ENCODE measurements around the gene MAST2.
"Not testable (repeated sequence)": the region's sequence is repeated elsewhere in the genome, so short reads cannot be mapped to it uniquely, and the experiment has no call there.

The MAST2 gene

DNA sequence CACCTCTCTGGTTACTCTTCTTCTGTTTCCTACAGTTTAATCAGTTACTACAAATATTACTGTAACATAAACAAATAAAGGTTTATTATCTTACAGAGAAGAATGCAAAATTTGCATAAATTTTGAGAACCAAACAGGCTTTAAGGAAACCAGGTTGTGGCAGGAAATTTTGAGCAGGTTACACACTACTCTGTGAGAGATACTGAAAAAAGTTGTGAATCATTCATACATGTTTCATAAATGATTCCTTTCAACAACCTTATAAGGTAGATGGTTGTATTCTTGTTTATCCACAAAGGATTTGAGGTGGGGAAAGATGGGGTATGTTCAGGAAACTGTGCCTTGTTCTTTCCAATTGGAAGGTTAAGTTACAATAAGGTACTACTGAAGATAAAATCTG, 58.6 kb downstream of the MAST2 start:
- DNase-seq: no peak

DNA sequence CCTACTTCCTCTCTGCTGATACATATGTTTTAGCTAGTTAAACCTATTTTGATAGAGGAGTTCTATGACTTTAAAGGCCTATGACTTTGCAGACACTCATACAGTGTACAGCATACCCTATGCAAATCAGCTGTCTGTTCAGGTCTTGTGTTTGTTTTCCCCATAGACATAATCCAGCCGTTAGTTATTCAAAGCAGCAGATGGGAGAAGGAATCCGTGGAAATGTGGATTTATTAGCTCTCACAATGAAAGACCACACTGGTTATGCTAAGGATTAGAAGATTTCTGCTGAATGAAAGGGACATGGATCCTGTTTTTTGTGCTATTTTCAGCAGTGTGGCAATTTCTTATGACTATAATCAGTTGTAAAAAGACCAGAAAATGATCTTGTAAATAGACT, 59.8 kb downstream of the MAST2 start:
- DNase-seq: peak; percentile 71

DNA sequence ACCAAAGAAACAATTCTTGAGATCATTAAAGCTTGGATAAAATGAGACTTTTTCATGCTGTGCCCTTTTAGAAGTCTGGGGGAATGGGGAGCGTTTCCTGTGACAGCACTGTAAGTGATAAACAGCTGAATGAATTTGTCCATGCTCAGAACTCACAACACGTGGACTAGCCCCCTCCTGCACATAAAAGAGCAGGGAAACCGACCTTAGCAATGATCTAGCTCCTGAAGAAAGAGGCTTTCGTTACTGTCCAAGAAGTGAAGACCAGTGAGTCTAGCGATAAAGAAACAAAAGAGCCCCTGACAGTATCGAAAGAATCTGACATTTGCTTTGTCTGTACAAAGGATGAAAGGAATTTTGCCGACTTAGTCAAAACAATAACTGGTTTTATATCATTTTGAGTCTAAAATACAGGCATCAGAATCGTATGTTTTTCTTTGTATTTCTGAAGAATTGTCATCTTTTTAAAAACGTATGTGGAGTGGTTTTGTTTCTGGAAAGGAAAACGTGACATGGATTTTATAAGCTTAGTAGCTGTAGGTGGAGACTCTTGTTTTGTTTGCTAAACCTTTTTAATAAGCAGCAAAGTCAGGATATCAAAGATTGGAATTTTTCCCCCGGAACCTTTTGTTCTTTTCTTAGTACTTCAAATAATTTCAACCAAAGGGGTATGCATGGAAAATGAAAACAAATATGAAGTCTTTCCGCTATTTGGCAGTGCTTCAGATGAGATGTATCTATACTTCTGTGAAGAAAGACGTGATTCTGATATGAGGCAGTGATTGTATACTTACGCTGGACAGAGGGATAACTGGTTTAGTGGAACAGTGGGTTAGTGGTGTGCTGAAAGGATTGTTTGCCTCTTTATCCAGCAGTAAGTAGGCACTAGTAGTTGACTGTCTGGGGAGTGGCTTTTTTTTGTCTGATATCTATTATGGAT, 61.0 kb downstream of the MAST2 start:
- DNase-seq: no peak

DNA sequence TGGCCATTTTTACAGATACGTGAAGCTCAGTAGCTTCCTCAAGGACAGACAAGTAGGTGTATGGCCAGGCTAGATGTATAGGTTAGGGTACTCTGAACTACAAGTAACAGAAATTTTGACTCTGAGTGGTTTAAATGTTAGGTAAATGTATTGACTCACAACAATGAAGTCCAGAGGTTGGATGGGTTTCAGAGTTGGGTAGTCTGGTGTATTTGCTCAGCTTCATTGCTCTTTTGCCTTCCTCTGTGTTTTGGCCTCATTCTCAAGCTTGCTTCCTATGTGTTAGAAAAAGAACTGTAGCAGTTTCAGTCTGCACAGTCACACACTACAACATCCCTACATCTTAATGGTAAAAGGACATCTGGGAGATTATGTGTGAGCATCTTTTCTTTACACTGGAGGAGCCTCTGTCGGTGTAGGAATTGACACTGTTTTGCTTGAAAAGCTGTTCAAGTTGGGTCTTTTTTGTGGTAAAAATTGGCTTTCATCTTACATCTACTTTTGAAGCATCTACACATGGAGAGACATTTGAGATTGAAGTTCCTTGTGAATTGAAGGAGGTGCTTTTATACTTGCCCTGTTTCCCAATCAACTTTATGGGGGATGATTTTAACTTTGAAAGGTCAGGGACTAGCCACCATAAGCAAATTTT, 64.4 kb downstream of the MAST2 start:
- DNase-seq: no peak

DNA sequence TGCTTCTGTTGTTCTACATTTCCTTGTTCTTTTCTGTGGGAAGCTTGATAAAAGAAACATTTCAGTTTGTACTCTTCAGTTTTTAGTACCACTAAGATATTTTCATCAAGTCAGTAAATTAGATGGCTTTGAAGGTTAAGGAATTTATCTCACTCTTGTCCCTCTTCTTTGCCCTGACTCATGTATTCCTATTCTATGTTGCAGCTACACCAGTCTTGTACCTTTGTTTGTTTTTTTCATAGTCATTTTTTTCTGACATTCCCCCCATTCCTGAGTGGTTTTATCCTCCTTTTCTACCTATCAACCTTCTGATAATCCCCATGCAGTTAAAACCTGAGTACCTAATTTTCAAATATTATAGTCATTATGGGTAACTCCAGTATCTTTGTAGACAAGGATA, 65.4 kb downstream of the MAST2 start:
- DNase-seq: no peak

DNA sequence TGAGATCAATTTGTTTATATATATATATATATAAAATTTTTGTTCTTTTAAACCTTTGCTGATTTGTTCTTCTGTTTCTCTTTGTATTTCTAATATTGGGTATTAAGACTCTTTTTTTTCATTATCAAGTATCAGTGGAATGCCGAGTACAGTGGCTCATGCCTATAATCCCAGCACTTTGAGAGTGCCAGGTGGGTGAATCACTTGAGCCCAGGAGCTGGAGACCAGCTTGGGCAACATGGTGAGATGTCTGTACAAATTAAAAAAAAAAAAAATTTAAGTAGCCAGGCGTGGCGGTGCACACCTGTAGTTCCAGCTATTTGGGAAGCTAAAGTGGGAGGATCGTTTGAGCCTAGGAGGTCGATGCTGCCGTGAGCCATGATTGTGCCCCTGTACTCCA, 67.1 kb downstream of the MAST2 start:
- DNase-seq: no peak

DNA sequence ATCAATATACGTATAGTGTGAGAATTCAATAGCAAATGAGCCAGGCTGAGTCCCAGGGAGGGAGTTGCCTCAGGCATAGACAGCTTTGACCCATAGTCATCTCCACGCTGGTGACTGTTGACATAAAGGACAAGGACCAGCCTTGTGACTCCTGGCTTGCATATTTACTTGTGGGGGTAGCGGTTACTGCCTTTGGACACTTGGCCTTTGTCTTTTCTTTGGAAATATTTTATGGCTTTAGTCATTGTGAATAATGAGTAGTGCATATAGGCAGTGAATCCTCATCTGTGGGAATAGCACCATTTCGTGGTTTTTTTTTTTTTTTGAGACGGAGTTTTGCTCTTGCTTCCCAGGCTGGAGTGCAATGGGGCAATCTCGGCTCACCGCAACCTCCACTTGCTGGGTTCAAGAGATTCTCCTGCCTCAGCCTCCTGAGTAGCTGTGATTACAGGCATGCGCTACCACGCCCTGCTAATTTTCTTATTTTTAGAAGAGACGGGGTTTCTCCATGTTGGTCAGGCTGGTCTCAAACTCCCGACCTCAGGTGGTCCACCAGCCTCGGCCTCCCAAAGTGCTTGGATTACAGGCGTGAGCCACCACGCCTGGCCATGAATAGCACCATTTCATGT, 68.9 kb downstream of the MAST2 start:
- DNase-seq: not testable (repeated sequence)

DNA sequence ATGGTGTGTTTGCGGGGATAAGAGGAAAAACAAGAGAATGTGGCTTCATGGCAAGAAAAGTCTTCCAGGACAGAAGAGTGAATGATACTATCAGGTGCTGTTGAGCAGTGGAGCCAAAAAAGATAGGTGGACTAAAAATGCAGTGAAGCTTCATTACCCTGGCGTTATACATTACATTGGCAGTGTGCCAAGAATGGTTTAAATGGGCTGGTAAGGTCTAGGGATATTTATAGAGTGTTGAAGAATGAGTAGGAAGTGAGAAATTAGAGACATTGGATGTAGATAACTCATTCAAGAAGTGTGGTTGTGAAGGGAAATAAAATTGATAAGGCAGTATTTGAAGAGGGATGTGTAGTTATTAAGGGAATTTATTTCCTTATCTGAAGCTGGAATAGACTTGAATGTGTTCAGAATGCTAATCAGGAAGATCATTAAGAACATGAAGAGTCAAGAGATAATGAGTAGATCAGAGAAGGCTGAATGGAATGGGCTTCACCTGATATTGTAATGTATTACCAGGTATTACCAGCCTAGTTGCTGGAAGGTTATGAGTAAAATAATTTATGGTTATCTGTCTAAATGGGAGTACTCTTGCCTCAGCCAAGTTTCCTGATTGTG, 72.7 kb downstream of the MAST2 start:
- peak; percentile 41 for DNase-seq

DNA sequence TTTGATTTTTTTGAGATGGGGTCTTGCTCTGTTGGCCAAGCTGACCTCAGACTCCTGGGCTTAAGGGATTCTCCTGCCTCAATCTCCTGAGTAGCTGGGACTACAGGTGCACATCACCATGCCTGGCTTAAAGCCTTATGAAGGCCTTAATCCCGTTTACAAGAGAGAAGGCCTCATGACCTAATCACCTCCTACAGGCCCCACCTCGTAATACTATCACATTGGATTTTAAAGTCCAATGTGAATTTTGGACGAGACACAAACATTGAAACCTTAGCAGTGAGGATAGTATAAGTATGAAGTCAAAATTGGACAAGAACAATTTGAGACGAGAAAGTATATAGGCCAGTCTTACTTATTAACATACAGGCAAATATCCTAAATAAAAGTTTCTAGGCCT, 73.9 kb downstream of the MAST2 start:
- no peak for DNase-seq

DNA sequence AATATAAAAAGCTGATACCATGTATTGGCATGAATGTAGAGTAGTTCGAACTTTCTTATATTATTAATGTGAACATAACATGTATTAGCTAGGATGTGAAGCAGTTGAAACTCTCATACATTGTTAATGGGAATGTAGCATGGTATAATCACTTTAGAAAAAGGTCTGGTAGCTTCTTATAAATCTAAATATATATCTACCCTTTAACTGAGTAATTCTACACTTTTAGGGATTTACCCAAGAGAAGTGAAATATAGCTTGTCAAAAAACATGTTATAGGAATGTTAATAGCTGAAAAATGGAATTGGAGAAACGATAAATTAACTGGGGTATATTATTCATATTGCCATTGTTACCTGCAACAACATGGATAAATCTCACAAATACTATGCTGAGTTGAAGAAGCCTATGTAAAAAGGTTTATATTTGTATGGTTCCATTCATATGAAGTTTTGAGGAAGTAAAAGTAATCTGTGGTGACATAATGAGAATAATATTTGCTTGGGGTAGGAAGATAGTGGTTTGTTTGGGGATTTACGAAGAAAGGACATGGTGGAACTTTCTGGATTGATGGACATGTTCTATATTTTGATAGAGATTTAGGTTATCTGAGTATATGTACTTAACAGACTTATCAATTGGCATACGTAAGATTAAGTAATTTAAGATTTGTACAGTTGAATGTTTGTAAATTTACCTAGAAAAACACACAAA, 76.6 kb downstream of the MAST2 start:
- DNase-seq: no peak

DNA sequence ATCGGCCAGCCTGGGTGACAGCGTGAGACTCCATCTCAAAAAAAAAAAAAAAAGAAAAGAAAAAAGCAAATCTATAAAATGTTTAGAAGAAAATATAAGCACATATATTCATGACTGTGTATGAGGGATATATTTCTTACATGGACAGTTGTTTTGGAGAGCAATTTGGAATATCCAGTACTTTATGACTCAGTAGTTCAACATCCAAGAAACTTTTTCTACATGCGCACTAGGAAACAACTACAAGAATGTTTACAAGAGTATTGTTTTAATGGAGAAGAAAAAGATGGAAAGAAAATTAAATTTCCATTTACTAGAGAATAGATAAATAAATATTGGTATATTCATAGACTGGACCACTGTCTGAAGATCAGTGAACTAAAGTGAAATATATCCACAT, 77.5 kb downstream of the MAST2 start:
- DNase-seq: no peak

DNA sequence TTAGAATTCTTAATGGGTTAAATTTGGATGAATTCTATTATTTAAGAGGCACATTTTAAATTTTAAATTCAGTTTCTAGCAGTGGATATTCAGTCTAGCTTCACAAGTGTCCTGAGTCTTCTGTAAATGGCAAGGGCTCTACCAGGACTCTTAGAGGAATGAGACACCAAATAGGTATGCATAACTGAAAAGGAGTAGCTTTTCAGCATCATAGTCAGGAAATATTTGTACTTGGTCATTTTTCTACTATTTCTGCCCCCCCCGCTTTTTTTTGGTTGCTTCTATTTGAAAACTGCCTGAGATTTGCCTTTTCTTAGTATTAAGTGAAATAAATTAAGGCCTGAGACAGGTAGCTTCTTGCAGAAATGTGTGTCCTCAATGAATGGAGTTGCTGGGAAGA, 80.2 kb downstream of the MAST2 start:
- DNase-seq: no peak

DNA sequence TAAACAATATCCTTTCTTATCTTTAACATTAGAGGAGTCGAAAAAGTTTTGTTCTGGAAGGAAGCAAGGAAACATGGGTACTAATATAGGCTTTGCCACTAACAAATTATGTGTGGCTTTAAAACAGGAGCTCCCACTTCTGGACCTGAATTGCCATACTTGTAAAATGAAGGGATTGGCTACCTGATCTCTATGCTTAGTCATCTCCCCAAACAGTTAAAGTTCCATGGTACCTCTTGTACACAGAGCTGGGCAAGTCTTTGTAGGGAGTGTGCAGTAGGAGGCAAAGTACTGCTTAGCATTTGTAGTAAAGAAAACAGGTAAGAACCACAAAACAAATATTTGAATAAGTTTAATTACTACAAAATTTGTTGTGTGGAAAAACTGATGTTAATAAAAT, 81.3 kb downstream of the MAST2 start:
- no peak for DNase-seq

DNA sequence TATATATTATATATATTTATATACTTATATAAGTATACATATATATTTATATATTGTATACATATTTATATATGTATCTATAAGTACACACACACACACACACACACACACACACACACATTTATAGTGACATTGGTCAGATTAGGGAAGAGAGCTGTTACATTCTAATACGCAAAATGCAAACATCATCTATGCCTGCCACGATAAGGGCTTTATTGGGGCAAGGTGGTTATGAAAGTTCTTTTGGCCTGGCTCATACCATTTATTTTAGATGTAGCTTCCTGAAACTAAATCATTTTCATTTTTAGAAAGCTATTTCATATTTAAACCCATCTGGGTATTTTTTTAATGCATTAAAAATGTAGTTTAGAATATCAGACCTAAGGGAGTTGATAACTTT, 82.8 kb downstream of the MAST2 start:
- DNase-seq: no peak

DNA sequence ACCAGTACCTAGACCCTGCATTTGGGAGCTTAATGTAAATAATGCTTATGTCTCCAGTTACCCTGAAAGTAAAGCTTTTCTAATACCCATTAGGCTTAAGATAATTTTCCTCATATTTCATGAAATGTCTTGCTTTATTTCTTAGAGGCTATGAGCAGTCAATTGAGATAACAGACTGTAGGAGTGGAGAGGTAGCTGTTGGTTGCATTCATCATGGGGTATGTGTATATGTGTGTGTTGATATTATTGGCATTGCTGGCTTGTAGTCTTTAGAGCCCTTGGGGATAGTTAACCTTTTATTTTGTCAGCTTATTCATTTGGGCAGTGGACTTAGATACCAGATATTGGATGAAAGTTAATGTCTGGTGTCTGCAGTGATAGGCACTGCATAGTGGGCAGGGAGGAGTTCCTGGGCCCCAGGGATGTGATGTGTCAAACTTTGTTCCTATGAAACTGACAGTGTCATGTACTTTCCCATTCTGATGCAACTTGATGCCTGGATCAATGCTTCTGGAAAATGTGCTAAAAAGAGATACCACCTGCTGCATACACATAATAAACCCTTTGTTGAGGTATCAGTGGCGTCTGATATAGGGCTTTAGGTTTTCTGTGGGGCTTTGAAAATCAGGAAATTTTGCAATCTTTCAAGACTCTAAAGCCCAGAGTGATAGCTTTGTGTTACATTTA, 83.9 kb downstream of the MAST2 start:
- DNase-seq: no peak

DNA sequence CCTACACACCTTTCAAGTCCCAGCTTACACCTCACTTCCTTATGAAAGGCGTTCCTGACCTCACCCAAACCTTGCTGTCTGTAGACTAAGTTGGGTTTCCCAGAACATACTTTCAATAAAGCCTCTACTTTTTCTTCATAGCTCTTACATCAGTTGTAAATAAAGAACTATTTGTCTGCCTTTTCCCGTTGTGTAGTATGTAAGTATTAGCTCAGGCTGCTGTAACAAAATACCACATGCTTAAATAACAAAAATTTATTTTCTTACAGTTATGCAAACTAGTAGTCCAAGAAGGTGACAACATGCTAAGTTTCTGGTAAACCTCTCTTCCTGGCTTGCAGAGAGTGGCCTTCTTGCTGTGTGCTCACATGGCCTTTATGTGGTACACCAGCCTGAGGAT, 86.7 kb downstream of the MAST2 start:
- no peak for DNase-seq

DNA sequence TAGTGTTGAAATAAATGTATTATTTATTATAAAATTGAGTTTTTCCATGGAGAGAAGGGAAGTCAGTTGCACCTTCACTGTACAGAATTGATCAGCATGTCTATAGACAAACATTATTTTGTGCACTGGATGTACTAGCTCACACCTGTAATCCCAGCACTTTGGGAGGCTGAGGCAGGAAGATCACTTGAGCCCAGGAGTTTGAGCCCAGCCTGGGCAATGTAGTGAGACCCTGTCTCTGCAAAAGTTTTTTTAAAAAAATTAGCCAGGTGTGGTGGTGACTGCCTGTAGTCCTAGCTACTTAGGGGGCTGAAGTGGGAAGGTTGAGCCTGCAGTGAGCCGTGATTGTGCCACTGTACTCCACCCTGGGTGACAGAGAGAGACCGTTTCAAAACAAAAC, 87.7 kb downstream of the MAST2 start:
- no peak for DNase-seq

DNA sequence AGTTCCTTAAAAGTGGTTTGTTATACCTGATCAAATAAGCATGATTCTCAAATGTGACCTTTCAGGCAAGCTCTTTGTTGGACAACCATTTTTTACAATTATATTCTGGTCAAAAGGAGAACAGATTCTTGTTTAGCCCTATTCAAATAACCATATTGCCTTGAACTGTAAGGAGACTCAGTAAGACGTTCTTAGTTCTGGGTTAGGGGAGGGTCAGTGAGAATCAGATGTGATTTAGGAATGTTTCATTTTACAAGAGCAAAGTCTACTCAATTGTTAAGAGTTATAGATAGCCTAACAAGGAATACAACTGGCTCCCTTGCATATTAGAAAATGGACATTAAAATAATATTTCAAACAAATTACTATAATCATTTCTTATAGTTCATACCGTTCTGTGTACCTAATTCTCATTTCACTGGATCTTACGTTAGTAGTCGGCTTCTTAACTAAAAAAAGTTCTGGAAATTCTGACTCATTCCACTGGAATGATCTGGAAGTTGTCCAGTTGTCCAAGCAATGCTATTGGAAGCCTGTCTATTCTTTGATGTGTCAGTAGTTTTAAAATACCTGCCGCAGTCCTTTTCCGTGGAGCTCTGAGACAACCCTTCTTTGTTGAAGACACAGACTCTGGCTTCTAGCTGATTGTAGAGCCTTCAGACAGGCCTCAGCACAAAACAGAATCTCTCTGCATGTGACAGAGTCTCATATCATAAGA, 88.8 kb downstream of the MAST2 start:
- DNase-seq: no peak

DNA sequence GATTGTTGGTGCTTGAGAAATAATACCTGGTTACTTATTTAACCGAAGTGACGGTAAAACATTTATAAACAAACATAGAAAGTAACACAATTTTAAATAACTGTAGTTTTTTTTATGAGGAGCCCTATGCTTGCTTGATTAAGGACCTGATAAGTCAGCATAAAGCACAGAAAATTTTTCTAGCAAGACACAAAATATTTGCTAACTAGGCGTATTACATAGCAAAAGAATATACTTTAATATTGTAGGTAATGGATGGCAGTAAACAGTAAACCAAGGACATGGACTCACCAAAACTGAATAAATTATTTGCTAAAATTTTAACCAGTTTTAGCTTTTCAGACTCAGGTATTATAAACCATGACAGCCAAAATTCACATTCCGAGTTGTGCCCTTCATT, 90.9 kb downstream of the MAST2 start:
- DNase-seq: no peak

DNA sequence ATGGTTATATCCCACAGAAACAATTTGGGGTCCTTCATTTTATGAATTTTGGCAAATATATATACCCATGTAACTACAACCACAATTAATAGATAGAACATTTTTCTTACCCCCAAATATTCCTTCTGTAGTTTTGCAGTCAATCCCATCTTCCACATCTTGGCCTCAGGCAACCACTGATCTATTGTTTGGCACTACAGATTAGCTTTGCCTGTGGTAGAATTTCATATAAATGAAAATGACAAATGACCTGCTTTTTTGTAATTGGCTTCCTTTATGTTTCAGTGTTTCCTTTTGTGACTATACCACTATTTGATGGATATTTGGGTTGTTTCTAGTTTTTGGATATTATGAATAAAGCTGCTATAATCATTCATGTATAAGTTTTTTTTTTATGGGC, 91.5 kb downstream of the MAST2 start:
- DNase-seq: no peak

DNA sequence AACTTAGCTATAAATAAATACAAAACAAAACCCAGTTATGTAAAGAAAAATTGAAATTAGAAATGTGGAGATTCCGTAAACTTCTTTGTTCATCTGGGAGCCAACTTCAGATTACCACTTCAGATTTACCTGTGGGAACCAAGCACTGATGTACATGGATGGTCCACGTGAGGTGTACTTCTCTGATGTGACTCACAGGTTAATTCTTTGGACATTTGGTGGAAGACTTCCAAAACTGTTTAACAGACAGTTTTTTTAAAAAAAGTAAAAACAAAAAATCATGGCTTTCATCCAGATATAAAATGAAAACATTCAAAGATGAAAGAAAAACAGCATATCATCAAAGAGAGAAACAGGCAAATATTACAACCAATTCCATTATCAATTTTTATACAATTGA, 92.0 kb downstream of the MAST2 start:
- no peak for DNase-seq

DNA sequence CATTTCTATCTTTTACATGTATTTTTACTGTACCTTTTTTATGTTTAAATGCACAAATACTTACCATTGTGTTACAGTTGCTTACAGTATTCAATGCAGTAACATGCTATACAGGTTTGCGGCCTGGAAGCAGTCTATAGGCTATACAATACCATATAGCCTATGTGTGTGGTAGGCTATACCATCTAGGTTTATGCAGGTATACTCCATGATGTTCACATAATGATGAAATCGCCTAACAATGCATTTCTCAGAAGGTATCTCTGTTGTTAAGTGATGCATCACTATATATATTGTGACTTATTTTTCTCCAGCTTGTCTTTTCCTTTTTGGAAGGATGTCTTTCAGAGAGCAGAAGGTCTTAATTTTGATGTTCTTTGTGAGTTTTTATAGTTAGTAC, 103.5 kb downstream of the MAST2 start:
- DNase-seq: no peak

All from NCI-H2171 treated with DMSO at 0.1 percent for 48 hours (cell line).